Measurements from ENCODE around the gene PRKCA.

PRKCA gene

DNA sequence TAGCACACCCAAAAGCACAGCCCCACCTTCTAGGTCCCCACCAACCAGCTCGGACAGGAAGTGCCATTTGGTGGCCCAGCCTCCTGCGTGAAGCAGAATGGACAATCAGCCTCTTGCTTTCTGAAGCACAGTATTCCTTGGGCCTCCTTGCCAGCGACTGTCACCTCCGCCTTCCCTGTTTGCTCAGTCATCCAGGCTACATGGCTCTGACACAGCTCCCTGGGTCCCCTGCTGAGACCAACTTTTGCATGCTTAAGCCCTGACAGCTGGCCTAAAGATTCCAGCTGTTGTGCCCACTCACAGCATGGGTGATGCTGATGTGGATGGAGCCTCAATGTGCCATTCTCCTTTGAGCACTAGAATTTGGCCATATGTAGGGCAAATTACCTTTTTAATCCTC lies 528.0 kb downstream of the PRKCA start:
- TF ChIP-seq, protein P1, sequence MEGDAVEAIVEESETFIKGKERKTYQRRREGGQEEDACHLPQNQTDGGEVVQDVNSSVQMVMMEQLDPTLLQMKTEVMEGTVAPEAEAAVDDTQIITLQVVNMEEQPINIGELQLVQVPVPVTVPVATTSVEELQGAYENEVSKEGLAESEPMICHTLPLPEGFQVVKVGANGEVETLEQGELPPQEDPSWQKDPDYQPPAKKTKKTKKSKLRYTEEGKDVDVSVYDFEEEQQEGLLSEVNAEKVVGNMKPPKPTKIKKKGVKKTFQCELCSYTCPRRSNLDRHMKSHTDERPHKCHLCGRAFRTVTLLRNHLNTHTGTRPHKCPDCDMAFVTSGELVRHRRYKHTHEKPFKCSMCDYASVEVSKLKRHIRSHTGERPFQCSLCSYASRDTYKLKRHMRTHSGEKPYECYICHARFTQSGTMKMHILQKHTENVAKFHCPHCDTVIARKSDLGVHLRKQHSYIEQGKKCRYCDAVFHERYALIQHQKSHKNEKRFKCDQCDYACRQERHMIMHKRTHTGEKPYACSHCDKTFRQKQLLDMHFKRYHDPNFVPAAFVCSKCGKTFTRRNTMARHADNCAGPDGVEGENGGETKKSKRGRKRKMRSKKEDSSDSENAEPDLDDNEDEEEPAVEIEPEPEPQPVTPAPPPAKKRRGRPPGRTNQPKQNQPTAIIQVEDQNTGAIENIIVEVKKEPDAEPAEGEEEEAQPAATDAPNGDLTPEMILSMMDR (IDR thresholded peaks at IDR 0.05; ENCODE audit: insufficient read depth, low read depth, low read length, missing control alignments): no peak
- no peak for DNase-seq (ENCODE audit: low read depth)
- no peak overlapping the region for H3K4me3 ChIP-seq (ENCODE audit: low read length)

DNA sequence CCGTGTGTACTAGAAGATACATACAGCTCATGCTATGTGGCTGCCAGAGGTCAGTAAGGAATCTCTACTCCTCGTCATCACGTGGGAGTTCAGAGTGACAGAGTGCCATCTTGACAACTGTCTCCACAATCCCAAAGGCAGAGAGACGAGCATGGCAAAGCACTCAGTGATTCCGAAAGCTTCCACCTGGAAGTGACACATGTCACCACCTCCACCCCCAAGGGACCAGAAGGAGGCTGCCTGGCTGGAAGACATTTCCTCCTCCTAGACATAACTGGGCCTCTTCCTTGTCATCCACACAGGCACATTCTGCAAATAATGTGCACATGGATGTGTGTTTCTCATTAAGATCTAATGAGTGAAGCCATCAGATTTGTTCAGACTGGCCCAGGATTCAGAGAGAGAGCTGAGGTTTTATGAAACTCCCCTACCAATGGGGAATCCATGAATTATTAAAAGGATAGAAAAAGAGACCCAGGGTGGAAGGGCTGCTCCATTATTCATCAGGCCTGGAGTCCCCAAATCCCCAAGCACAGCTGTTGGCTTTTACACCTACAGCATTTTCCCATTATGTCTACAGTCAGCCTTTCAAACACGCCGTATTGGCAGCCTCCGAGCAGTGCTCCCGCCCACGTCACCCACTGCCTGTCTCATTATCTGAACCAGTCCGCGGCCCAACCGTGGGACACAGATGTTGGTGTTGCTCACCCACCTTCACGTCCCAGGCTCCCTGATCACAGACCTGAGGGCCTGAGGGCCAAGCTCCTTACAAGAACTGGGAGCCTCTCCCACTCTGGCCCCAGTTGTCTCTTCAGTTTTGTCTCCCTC lies 529.2 kb downstream of the PRKCA start:
- H3K4me3 ChIP-seq (ENCODE audit: low read length): no peak overlapping the region
- TF ChIP-seq, protein P1 (IDR thresholded peaks at IDR 0.05; ENCODE audit: insufficient read depth, low read depth, low read length, missing control alignments): no peak
- DNase-seq (ENCODE audit: low read depth): no peak

DNA sequence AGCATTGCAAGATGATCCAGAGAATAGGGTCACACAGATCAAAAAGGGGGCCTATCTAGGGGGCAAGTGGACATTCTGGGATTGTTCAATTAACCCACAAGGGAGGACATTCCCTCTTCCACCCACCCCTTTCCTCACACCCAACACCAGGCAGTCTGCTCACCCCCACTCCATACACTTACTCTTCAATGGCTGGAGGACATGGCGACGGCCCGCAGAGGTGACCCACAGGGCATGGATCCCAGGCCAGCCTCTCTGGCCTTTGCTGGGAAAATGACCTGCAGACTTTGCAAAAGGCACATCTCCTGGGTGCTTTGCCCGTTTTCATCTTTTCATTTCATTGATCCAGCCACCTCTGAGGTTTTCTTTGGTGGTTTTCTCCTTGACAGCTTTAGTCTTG lies 530.8 kb downstream of the PRKCA start:
- no peak overlapping the region for H3K4me3 ChIP-seq (ENCODE audit: low read length)
- TF ChIP-seq, protein P1 (IDR thresholded peaks at IDR 0.05; ENCODE audit: insufficient read depth, low read depth, low read length, missing control alignments): no peak
- DNase-seq (ENCODE audit: low read depth): no peak

DNA sequence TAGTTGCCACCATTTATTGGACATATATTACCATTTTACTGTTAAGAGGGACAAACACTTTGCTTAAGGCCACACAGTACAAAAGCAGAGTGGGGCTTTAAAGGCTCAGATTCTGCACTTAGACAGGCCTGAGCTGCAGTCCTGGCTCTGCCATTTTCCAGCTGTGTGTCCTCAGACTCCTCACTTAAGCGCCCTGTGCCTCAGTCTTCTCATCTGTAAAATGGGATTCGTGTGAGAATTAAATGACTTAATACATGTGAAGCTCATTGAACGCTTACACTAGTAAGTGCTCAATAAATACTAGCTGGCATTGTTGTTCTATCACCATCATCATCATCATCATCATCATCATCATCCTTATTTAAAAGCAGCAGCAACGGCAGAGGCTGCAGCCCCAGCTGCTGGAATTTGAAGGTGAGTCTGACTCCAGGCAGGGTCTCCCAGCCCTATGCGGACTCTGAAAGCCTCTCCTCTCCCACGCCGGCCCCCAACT lies 532.1 kb downstream of the PRKCA start:
- TF ChIP-seq, protein P1 (IDR thresholded peaks at IDR 0.05; ENCODE audit: insufficient read depth, low read depth, low read length, missing control alignments): no peak
- no peak for DNase-seq (ENCODE audit: low read depth)
- H3K4me3 ChIP-seq (ENCODE audit: low read length): no peak overlapping the region

DNA sequence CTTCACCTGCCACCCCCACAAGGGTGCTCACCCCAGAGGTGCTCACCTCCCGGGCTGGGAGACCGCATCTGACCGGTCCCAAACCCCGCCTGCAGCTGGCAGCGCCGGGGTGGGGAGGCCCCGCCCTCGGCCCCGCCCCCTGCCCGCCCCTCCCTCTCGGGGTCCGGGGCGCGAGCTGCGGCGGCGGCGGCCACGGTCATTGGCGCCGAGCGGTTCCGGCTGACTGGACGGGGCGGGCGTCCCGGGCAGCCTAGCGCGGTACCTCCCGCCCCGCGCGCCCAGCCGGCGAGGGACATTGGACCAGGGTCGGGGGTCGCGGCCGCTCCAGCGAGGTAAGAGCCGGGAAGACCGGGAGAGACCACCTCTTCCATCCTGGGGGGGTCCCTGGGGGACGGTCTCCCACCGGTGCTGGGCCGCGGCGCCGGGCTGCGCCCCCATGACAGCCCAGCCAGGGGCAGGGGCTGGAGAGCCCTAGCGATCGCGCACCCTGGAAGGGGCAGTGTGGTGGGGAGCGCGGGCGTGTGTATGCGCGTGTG lies 532.6 kb downstream of the PRKCA start, which contains the start of gene CACNG5:
TSS of gene CACNG5 (plus strand) at position 199 of the 536 bp plus-strand sequence. CDS start 42,216 bp downstream, outside the sequence.
- TF ChIP-seq, protein P1 (IDR thresholded peaks at IDR 0.05; ENCODE audit: insufficient read depth, low read depth, low read length, missing control alignments): no peak
- DNase-seq (ENCODE audit: low read depth): no peak
- H3K4me3 ChIP-seq (ENCODE audit: low read length): no peak within 1 kb of the TSS

DNA sequence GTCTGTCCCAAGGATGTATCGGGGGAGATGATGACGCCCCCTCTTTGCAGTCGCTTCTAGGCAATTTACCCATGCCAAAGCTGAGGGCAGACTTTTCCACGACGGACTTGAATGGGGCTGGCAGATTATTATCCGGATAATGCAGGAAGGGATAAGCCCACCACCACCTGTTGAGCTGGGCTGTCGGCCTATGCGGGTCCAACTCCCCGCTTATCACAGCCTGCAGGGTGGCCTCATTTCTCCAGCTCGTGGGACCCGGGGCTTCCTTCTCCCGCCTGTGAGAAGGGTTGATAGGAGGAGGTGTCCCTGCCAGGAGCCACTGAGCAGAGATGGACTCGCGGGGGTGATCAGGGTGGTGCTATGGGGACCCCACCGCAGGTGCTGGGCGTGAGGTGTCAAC lies 533.1 kb downstream of the PRKCA start:
- no peak for DNase-seq (ENCODE audit: low read depth)
- TF ChIP-seq, protein P1 (IDR thresholded peaks at IDR 0.05; ENCODE audit: insufficient read depth, low read depth, low read length, missing control alignments): no peak
- no peak overlapping the region for H3K4me3 ChIP-seq (ENCODE audit: low read length)

Measured in epithelial cell of esophagus (primary cell).